ENCODE results near the gene WRAP73. TPM values are rescaled to one million over a fixed set of nuclear protein-coding genes. Genes with fewer than 3 reads are reported as not detected.

Gene WRAP73
- total RNA-seq, 4 donors from 2014 or later: 16.8 to 20.5 (median 19.5) TPM

GRCh38 chr1:3604468-3604974, 45.4 kb downstream of the WRAP73 start:
- no peak for TF ChIP-seq CTCF (IDR thresholded peaks at IDR 0.05; ENCODE audit: low read depth)

- no peak for TF ChIP-seq CTCF (IDR thresholded peaks at IDR 0.05; ENCODE audit: low read depth)
Observed at GRCh38 chr1:3603571-3604467, 46.1 kb downstream of the WRAP73 start.

- TF ChIP-seq CTCF (IDR thresholded peaks at IDR 0.05; ENCODE audit: low read depth): no peak
Observed at GRCh38 chr1:3603156-3603555, 46.7 kb downstream of the WRAP73 start.

GRCh38 chr1:3602375-3602774, 47.5 kb downstream of the WRAP73 start:
- TF ChIP-seq CTCF (IDR thresholded peaks at IDR 0.05; ENCODE audit: low read depth): no peak

GRCh38 chr1:3601743-3602142, 48.2 kb downstream of the WRAP73 start:
- TF ChIP-seq CTCF (IDR thresholded peaks at IDR 0.05; ENCODE audit: low read depth): no peak

- no peak for TF ChIP-seq CTCF (IDR thresholded peaks at IDR 0.05; ENCODE audit: low read depth)
Observed at GRCh38 chr1:3600354-3600753, 49.5 kb downstream of the WRAP73 start.

- TF ChIP-seq CTCF (IDR thresholded peaks at IDR 0.05; ENCODE audit: low read depth): no peak
Observed at GRCh38 chr1:3599816-3600215, 50.1 kb downstream of the WRAP73 start.
